Left hindlimb (tissue), 1 donor: ENCODE measurements around the gene HIVEP3.

Source experiments
- DNase-seq: peaks from one replicate; pipeline ENCODE4 v3.0.0-alpha.2; 2018

Gene HIVEP3

GRCh38 chr1:41724926-41725325 is 193.8 kb downstream of the HIVEP3 start:
- DNase-seq, result no peak

GRCh38 chr1:41724248-41724647 is 194.5 kb downstream of the HIVEP3 start:
- no peak for DNase-seq

- DNase-seq, result no peak
These were observed 194.9 kb downstream of the HIVEP3 start for GRCh38 chr1:41723786-41724185.

- no peak for DNase-seq
These were observed 196.5 kb downstream of the HIVEP3 start for GRCh38 chr1:41722184-41722583.

- no peak for DNase-seq
These were observed 197.8 kb downstream of the HIVEP3 start for GRCh38 chr1:41720861-41721410.

- no peak for DNase-seq
These were observed 199.1 kb downstream of the HIVEP3 start for GRCh38 chr1:41719590-41719989.

- no peak for DNase-seq
These were observed 199.6 kb downstream of the HIVEP3 start for GRCh38 chr1:41719128-41719527.

GRCh38 chr1:41718497-41718896 is 200.2 kb downstream of the HIVEP3 start:
- no peak for DNase-seq

GRCh38 chr1:41716188-41717130 is 202.3 kb downstream of the HIVEP3 start:
- DNase-seq, result no peak

- no peak for DNase-seq
These were observed 203.2 kb downstream of the HIVEP3 start for GRCh38 chr1:41715441-41716095.

- DNase-seq, result no peak
These were observed 203.9 kb downstream of the HIVEP3 start for GRCh38 chr1:41714638-41715389.

GRCh38 chr1:41713557-41714327 is 205.0 kb downstream of the HIVEP3 start:
- no peak for DNase-seq

GRCh38 chr1:41713141-41713540 is 205.6 kb downstream of the HIVEP3 start:
- DNase-seq, result no peak

- DNase-seq, result no peak
These were observed 206.0 kb downstream of the HIVEP3 start for GRCh38 chr1:41712695-41713094.

- DNase-seq, result no peak
These were observed 206.6 kb downstream of the HIVEP3 start for GRCh38 chr1:41712081-41712480.

- DNase-seq, result no peak
These were observed 207.1 kb downstream of the HIVEP3 start for GRCh38 chr1:41711581-41711980.

- no peak for DNase-seq
These were observed 207.7 kb downstream of the HIVEP3 start for GRCh38 chr1:41710980-41711379.

- DNase-seq, result no peak
These were observed 208.8 kb downstream of the HIVEP3 start for GRCh38 chr1:41709873-41710272.

GRCh38 chr1:41709331-41709730 is 209.4 kb downstream of the HIVEP3 start:
- DNase-seq, result no peak

- no peak for DNase-seq
These were observed 210.4 kb downstream of the HIVEP3 start for GRCh38 chr1:41708332-41708731.

GRCh38 chr1:41707793-41708192 is 210.9 kb downstream of the HIVEP3 start:
- no peak for DNase-seq

GRCh38 chr1:41705798-41706197 is 212.9 kb downstream of the HIVEP3 start:
- no peak for DNase-seq
